B cell (primary cell): ENCODE data around the gene CFAP61. TPM values are rescaled to one million over a fixed set of nuclear protein-coding genes. Genes with fewer than 3 reads are reported as not detected.

ENCODE experiments used
- ATAC-seq: fragments of 200-7000 bp; cut with Tn5 transposase; one replicate; pipeline ENCODE4 v1.10.0; 2021; ENCODE audit warnings: low read depth, mild to moderate bottlenecking, moderate number of reproducible peaks, moderate library complexity
- CTCF ChIA-PET: fragments of 350-600 bp; sonication (Branson Sonifier 250); formaldehyde crosslinking; loops from one replicate; lab custom pipeline; 2021; ENCODE audit warnings: antibody characterized with exemption, inconsistent platforms; lab: Charles Lee
- POLR2A ChIA-PET: fragments of 350-600 bp; sonication (Branson Sonifier 250); formaldehyde crosslinking; loops from one replicate; lab custom pipeline; 2021; ENCODE audit warnings: antibody characterized with exemption; lab: Charles Lee
- DNase-seq: peaks from one replicate; pipeline ENCODE4 v3.0.0; 2013
- H2AFZ ChIP-seq: 2 replicates; pipeline ENCODE4 v1.6.1; 2012; ENCODE audit warnings: mild to moderate bottlenecking, low read depth, low read length; ENCODE audit not compliant: insufficient read depth, poor library complexity, severe bottlenecking
- H3K27ac ChIP-seq, 2 donors: 1 replicate in 1 of 2; 2 replicates in 1 of 2; pipeline ENCODE4 v1.5.1; 2012 to 2013; ENCODE audit warnings: low read length in 2 of 2, mild to moderate bottlenecking in 2 of 2, moderate library complexity in 1 of 2
- H3K27me3 ChIP-seq, 4 experiments: fragments of 200-600 bp in 1 of 4; sonication (generic) in 1 of 4; replicated peaks in 1 of 4; 1 replicate in 2 of 4; 2 replicates in 2 of 4; pipeline versions ENCODE4 v1.6.1 to v1.7.0; 2013 to 2016; ENCODE audit warnings: low read length in 3 of 4, mild to moderate bottlenecking in 2 of 4, mixed read lengths in 1 of 4, moderate library complexity in 1 of 4; ENCODE audit not compliant: insufficient read depth in 4 of 4, control insufficient read depth in 3 of 4; ENCODE audit errors: control extremely low read depth in 1 of 4
- H3K36me3 ChIP-seq, 2 experiments: replicated peaks in 1 of 2; 1 replicate in 1 of 2; 2 replicates in 1 of 2; pipeline versions ENCODE4 v1.6.1 to v1.7.1; 2013; ENCODE audit warnings: low read length in 1 of 2; ENCODE audit not compliant: insufficient read depth in 2 of 2, control insufficient read depth in 1 of 2; ENCODE audit errors: control extremely low read depth in 1 of 2, extremely low read depth in 1 of 2
- H3K4me1 ChIP-seq, 2 donors: fragments of 200-600 bp in 1 of 2; sonication (generic) in 1 of 2; 1 replicate in 1 of 2; 2 replicates in 1 of 2; pipeline versions ENCODE4 v1.5.1 to v1.6.1; 2013 to 2017; ENCODE audit warnings: low read length in 2 of 2; ENCODE audit not compliant: control insufficient read depth in 2 of 2, insufficient read depth in 2 of 2
- H3K4me2 ChIP-seq: replicated peaks from 2 replicates; pipeline ENCODE3; 2012; ENCODE audit warnings: mild to moderate bottlenecking, low read depth, low read length; ENCODE audit not compliant: poor library complexity, severe bottlenecking
- H3K4me3 ChIP-seq, 5 experiments: fragments of 200-600 bp in 1 of 5; sonication (generic) in 1 of 5; 1 replicate in 3 of 5; 2 replicates in 2 of 5; pipeline versions ENCODE4 v1.5.1 to v1.7.0; 2011 to 2016; ENCODE audit warnings: low read length in 4 of 5, mild to moderate bottlenecking in 4 of 5, low read depth in 2 of 5, control low read depth in 1 of 5, moderate library complexity in 1 of 5; ENCODE audit not compliant: insufficient read depth in 1 of 5; ENCODE audit errors: control extremely low read depth in 1 of 5, extremely low read depth in 1 of 5
- H3K79me2 ChIP-seq: fragments of 200-600 bp; sonication (generic); one replicate; pipeline ENCODE4 v1.6.0; 2016; ENCODE audit warnings: low read length; ENCODE audit not compliant: control insufficient read depth, insufficient read depth
- H3K9ac ChIP-seq: fragments of 200-600 bp; sonication (generic); 2 replicates; pipeline ENCODE4 v1.6.1; 2017; ENCODE audit warnings: mild to moderate bottlenecking, low read length, moderate library complexity
- H3K9me3 ChIP-seq, 3 donors: one replicate each; pipeline versions ENCODE4 v1.6.1 to v1.7.1; 2013; ENCODE audit warnings: low read length in 2 of 3; ENCODE audit not compliant: control insufficient read depth in 2 of 3, insufficient read depth in 1 of 3; ENCODE audit errors: control extremely low read depth in 1 of 3
- H4K20me1 ChIP-seq: 2 replicates; pipeline ENCODE4 v1.6.0; 2012; ENCODE audit warnings: mild to moderate bottlenecking, low read length; ENCODE audit not compliant: insufficient read depth, control insufficient read depth, poor library complexity, severe bottlenecking
- H3K27ac Mint-ChIP-seq: one replicate; pipeline ENCODE4 v1.8.0; 2021; ENCODE audit warnings: mixed read lengths
- H3K27me3 Mint-ChIP-seq: one replicate; pipeline ENCODE4 v1.8.0; 2021; ENCODE audit warnings: mixed read lengths
- H3K4me1 Mint-ChIP-seq: one replicate; pipeline ENCODE4 v1.8.0; 2021; ENCODE audit warnings: mixed read lengths
- H3K4me3 Mint-ChIP-seq: one replicate; pipeline ENCODE4 v1.8.0; 2021; ENCODE audit warnings: mixed read lengths
- H3K9me3 Mint-ChIP-seq: one replicate; pipeline ENCODE4 v1.8.0; 2022; ENCODE audit warnings: mixed read lengths; ENCODE audit not compliant: insufficient read depth
- CTCF ChIP-seq: fragments of 200-600 bp; IDR thresholded peaks from one replicate; pipeline ENCODE4 v1.8.0; 2022; ENCODE audit warnings: antibody characterized with exemption, mild to moderate bottlenecking
- EZH2 ChIP-seq: IDR thresholded peaks from 2 replicates; pipeline ENCODE4 v1.6.1; 2012; ENCODE audit warnings: borderline replicate concordance, low read depth, mild to moderate bottlenecking, moderate library complexity, low read length; ENCODE audit not compliant: insufficient read depth, poor library complexity, severe bottlenecking
- WGBS: methylation state at CpG from one replicate; pipeline ENCODE4 v1.1.5; 2013; ENCODE audit warnings: missing lambda C conversion rate; ENCODE audit not compliant: insufficient coverage; 5-methylcytosine and 5-hydroxymethylcytosine counted together
- intact Hi-C: fragments of 100-400 bp; cut with micrococcal nuclease; formaldehyde crosslinking; loops from one replicate; pipeline ENCODE4 v1.10.0; 2022
- polyA plus RNA-seq: library from polyadenylated mRNA; depleted of rRNA; stranded (reverse); fragments of >200 nt; gene quantifications from 2 replicates; pipeline ENCODE4 v1.2.3, GENCODE V29; 2012
- total RNA-seq, 2 donors: library from RNA; stranded (reverse); fragments of 120-200 nt in 1 of 2; gene quantifications; 1 replicate in 1 of 2; 2 replicates in 1 of 2; pipeline versions ENCODE4 v1.2.3 to v1.2.4, GENCODE V29; 2013 to 2022

The CFAP61 gene
- total and polyA plus RNA-seq, 2 donors (not counting 1 experiment from before 2014, with no cell fraction given), result not detected

GRCh38 chr20:20267685-20268370 is 215.5 kb downstream of the CFAP61 start:
- 89% methylated on average over 9 of the region's 13 CpGs for WGBS
- POLR2A ChIA-PET, result no interaction called here
- no peak for TF ChIP-seq EZH2
- TF ChIP-seq CTCF, result no peak
- no peaks in the 10 kb centered on the region for H3K79me2 ChIP-seq
- ATAC-seq (no peak), DNase-seq (no peak)
- H3K27me3 ChIP-seq, result peaks cover 0 to 7% (median 1%) of the 10 kb centered on the region in 4 experiments
- CTCF ChIA-PET, result no interaction called here
- H4K20me1 ChIP-seq, result no peaks in the 10 kb centered on the region
- H3K36me3 ChIP-seq, result no peaks in the 10 kb centered on the region
- no peaks in the 10 kb centered on the region for H3K4me1 ChIP-seq
- no peak overlapping the region for H2AFZ ChIP-seq
- H3K4me2 ChIP-seq, result no peak overlapping the region
- H3K4me3 ChIP-seq, result no peak overlapping the region
- intact Hi-C loops, result no loop called here
- Mint-ChIP-seq H3K4me3 (no peak overlapping the region), H3K4me1 (no peaks in the 10 kb centered on the region), H3K9me3 (no peaks in the 10 kb centered on the region), H3K27ac (no peak overlapping the region), H3K27me3 (peaks cover 10% of the 10 kb centered on the region)
- H3K9ac ChIP-seq, result no peak overlapping the region
- no peak overlapping the region for H3K27ac ChIP-seq
- no peaks in the 10 kb centered on the region for H3K9me3 ChIP-seq

- H4K20me1 ChIP-seq, result no peaks in the 10 kb centered on the region
- no peak overlapping the region for H2AFZ ChIP-seq
- 86% methylated on average over 8 of the region's 10 CpGs for WGBS
- no peaks in the 10 kb centered on the region for H3K79me2 ChIP-seq
- TF ChIP-seq CTCF (no peak), EZH2 (no peak)
- H3K9me3 ChIP-seq, result no peaks in the 10 kb centered on the region
- Mint-ChIP-seq H3K27me3 (peaks cover 7% of the 10 kb centered on the region), H3K4me1 (no peaks in the 10 kb centered on the region), H3K4me3 (no peak overlapping the region), H3K9me3 (no peaks in the 10 kb centered on the region), H3K27ac (no peak overlapping the region)
- DNase-seq (no peak), ATAC-seq (no peak)
- H3K4me1 ChIP-seq, result no peaks in the 10 kb centered on the region
- ChIA-PET CTCF (no interaction called here), POLR2A (no interaction called here)
- peaks cover 0 to 3% (median 0%) of the 10 kb centered on the region in 4 experiments for H3K27me3 ChIP-seq
- intact Hi-C loops, result no loop called here
- H3K27ac ChIP-seq, result no peak overlapping the region
- no peak overlapping the region for H3K4me3 ChIP-seq
- H3K36me3 ChIP-seq, result no peaks in the 10 kb centered on the region
- no peak overlapping the region for H3K4me2 ChIP-seq
- no peak overlapping the region for H3K9ac ChIP-seq
Measured at GRCh38 chr20:20271271-20271670, 218.9 kb downstream of the CFAP61 start.
